ENCODE measurements around the gene HPSE.
"Not testable (repeated sequence)": the region's sequence is repeated elsewhere in the genome, so short reads cannot be mapped to it uniquely, and the experiment has no call there.

HPSE gene

DNA sequence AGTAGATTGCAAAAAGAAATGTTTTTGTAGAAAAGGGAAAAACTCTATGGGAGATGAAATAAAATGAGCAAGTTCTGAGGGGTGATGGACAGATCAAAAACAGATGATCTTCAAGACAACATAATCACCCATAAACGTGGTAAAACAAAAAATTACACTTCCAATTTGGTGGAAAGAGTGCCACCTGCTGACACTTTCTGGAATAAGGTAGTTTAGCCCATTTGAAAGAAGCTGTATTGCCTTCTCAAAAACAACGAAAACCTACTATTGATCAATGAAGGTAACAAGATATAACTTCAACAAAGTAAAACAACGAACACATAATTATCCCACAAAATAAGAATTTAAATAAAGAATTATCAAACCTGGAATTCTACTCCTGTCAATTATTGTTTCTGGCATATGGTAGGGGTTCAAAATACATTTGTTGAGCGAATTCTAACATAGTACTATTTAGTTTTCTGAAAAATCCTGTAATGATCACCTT lies 52.6 kb downstream of the HPSE start:
- TF ChIP-seq ZNF274 (IDR thresholded peaks at IDR 0.05; ENCODE audit: low read depth, low read length) = no peak
- no peak overlapping the region; the same call in 1 of the 2 replicates for H3K4me3 ChIP-seq (ENCODE audit: low read length)

DNA sequence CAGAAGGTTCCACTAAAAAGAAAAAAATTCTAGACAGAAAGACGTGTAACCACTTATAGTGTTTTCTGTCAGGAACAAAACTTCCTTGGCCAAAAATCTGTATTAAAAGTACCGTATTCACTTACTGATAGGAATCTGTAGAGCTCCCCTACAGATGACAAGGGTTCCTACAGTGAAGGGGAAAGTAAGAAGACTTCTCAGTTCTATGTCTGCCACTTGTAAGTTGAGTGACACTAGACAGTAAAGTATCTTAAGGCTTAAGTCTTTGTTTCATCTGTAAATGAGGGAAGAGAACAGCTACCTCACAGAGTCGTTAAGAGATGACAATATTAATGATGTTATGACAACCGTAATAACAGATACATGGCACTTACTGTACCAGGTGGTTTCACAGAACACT lies 53.3 kb downstream of the HPSE start:
- no peak for TF ChIP-seq ZNF274 (IDR thresholded peaks at IDR 0.05; ENCODE audit: low read depth, low read length)
- no peak overlapping the region for H3K4me3 ChIP-seq (ENCODE audit: low read length)

DNA sequence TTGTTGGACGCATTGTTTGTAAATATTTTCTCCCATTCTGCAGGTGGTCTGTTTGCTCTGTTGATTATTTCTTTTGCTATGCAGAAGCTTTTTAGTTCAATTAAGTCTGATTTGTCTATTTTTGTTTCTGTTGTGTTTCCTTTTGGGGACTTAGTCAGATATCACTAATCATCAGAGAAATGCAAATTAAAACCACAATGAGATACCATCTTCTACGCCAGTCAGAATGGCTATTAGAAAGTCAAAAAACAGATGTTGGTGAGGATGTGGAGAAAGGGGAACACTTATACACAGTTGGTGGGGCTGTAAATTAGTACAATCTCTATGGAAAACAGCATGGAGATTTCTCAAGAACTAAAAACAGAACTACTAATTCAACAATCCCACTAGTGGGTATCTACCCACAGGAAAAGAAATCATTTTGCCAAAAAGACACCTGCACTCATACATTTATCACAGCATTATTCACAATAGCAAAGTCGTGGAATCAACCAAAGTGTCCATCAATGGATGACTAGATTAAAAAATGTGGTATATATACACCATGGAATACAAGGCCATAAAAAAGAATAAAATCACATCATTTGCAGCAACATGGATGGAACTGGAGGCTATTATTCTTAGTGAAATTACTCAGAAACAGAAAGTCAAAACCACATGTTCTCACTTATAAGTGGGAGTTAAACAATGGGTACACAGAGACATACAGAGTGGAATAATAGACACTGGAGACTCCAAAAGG lies 58.2 kb downstream of the HPSE start:
- no peak for TF ChIP-seq ZNF274 (IDR thresholded peaks at IDR 0.05; ENCODE audit: low read depth, low read length)
- H3K4me3 ChIP-seq (ENCODE audit: low read length) = no peak overlapping the region

DNA sequence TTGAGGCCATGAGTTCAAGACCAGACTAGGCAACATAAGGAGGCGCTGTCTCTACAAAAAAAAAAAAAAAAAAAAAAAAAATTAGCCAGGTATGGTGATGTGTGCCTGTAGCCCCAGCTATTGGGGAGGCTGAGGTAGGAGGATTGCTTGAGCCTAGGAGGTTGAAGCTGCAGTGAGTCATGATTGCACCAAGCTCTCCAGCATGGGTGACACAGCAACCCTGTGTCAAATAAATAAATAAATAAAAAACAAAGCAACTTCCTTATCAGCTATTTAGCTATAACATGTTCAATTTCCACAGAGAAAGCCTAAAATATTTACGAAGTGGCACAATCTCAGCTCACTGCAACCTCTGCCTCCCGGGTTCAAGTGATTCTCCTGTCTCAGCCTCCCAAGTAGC lies 60.7 kb downstream of the HPSE start:
- not testable (repeated sequence) for H3K4me3 ChIP-seq (ENCODE audit: low read length)

DNA sequence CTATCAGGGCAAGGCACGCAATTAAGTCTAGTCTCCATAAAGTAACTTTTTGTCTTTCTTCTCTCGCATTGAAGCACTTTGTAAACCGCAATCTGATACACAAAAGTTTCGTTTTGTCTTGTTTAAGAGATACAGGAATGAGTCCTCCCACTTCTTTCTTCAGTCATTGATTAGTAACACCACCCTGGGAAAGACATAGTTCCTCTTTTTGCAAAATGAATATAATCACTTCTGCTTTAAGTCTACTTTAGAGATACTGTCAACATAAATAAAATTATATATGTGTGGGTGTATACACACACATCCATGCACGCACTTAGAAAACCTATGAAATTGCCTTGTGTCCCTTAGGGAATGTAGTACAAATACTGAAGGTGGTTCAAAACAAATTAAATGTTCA lies 61.7 kb downstream of the HPSE start:
- H3K4me3 ChIP-seq (ENCODE audit: low read length) = no peak overlapping the region
- TF ChIP-seq ZNF274 (IDR thresholded peaks at IDR 0.05; ENCODE audit: low read depth, low read length) = no peak

DNA sequence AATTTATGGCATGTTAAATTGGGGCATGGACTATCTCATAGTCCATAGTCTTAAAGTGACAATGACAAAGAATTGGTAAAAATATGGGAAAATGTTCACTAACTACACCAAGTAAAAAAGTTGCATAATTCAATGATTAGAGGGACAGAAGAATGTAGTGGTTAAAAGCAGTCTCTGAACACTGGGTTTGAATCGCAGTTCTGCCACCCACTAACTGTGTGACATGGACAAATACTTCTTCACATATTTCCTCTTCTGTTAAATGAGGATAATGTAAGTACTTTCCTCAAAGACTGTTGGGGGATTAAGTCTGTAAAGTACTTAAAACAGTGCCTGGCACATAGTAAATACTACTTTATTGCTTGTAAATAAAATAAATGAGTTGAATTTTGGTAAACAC lies 65.4 kb downstream of the HPSE start:
- H3K4me3 ChIP-seq (ENCODE audit: low read length) = no peak overlapping the region
- no peak for TF ChIP-seq ZNF274 (IDR thresholded peaks at IDR 0.05; ENCODE audit: low read depth, low read length)

DNA sequence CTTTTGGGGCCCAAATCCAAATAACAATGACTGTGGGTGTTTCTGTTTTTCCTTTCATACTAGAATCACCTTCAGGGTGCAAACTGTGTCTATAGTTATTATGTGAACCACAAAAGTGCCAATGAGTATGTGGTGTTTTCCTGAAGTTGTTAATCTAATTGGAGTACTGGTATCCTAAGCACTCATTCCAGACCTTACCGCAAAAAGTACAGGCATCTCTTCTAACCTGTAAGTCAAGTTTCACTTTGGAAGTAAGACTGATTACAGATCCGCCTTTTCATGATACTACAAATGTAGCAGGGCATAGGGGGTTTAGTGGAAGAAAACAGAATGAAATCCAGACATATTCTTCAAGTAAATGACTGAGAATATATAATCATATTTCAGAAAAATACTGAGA lies 66.2 kb downstream of the HPSE start:
- TF ChIP-seq ZNF274 (IDR thresholded peaks at IDR 0.05; ENCODE audit: low read depth, low read length) = no peak
- no peak overlapping the region for H3K4me3 ChIP-seq (ENCODE audit: low read length)

DNA sequence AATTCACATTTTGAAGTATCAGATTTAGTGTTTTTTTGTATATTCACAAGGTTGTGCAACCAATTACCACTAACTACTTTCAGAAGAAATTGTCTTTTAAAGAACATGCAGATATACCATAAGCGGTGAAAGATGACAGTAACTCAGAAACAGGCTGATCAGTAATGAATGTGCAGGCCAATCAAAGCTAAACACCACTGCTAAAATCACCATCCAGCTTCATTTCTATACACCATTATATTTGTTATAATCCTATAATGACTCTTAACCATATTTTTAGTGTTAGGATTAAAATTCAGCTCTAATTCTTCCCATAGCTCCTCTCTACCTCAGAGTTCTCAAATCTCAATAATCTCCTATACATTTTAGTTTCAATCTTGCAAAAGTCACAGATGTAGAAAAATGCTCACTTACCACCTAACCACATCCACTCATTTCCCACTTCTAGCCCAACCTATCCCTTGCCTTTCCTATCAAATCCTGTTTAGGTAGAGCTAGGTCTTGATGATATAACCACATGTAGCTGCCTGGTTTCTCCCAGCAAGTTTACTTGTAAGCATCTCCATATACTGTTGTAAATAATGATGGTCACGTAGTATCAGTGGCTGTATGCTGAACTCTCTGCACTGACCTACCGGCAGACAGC lies 66.7 kb downstream of the HPSE start:
- no peak for TF ChIP-seq ZNF274 (IDR thresholded peaks at IDR 0.05; ENCODE audit: low read depth, low read length)
- H3K4me3 ChIP-seq (ENCODE audit: low read length) = no peak overlapping the region

DNA sequence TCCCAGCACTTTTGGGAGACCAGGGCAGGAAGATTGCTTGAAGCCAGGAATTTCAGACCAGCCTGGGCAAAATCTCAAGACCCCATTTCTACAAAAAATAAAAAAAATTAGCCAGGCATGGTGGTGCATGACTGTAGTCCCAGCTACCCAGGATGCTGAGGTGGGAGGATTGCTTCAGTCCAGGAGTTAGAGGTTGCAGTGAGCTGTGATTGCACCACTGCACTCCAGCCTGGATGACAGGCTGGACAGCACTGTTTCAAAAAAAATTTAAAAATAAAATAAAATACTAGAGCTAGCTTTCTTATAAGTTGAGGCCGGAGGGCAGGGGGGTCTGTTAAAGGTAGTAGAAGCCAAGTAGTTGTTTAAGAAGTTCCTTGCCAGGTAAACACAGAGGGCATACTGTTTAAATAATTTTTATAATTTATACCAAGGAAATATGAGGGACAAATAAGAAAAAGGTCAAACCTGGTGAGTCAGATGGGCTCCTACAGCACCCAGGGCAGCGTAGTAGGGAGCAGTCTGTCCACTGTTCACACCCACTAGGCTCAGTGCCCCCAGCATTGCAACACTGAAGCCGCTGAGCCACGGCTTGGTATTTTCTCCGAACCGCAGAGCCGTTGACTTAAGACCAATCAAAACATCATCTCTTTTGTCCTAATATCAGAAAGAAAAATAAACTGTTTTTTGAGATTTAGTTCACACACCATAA lies 67.4 kb downstream of the HPSE start:
- TF ChIP-seq ZNF274 (IDR thresholded peaks at IDR 0.05; ENCODE audit: low read depth, low read length) = no peak
- no peak overlapping the region for H3K4me3 ChIP-seq (ENCODE audit: low read length)

DNA sequence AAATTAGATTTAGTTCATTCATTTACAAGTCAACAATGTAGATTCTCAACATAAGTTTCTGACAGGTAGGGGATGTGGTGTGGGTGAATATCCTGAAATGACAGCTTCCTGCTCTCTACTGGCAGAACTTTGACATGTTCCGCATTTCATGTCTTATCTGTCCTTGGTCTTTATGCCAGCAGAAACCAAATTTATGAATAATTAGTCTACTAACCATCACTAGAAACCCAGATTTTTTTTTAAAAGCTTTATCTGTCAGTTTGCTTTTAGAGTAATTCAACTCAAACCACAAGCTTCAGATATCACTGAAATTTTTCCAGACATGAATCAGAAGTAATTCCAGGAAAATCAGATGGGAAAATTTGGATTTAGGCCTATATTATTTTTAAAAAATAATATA lies 68.0 kb downstream of the HPSE start:
- H3K4me3 ChIP-seq (ENCODE audit: low read length) = no peak overlapping the region
- TF ChIP-seq ZNF274 (IDR thresholded peaks at IDR 0.05; ENCODE audit: low read depth, low read length) = no peak

DNA sequence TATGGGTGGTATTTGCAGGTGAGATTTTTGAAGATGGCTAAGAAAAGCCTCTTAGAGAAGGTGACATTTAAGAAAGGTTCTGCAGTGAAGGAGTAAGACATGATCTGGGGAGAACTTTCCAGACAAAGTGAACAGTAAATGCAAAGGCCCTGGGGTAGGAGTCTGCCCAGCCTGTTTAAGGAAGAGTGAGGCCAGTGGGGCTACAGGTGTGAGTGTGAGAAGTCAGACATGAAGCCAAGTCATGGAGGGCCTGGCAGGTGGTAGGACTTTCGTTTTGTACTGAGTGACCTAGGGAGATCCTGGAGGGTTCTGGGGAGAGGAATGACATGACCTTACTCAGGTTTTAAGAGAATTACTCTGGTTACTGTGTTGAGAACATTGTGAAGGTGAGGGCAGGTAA lies 71.5 kb downstream of the HPSE start:
- no peak overlapping the region for H3K4me3 ChIP-seq (ENCODE audit: low read length)
- TF ChIP-seq ZNF274 (IDR thresholded peaks at IDR 0.05; ENCODE audit: low read depth, low read length) = no peak

DNA sequence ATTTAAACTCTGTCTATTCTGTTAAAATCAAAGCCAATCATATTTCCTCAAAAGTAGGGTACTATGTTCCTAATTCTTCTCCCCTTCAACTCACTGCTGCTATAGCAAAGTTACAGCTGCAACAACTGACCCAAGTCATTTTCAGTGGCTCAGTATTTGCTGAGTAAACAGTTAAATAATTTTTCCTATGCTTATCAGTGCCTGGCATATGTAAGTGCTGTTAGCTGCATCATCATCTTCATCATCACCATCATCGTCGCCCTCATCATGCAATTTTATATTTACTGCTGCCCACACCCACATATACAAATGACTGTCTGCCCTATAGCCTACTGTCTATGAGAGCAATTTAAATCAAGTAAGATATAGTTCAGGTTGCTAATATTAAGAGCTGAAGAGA lies 72.0 kb downstream of the HPSE start:
- no peak overlapping the region for H3K4me3 ChIP-seq (ENCODE audit: low read length)
- no peak for TF ChIP-seq ZNF274 (IDR thresholded peaks at IDR 0.05; ENCODE audit: low read depth, low read length)

DNA sequence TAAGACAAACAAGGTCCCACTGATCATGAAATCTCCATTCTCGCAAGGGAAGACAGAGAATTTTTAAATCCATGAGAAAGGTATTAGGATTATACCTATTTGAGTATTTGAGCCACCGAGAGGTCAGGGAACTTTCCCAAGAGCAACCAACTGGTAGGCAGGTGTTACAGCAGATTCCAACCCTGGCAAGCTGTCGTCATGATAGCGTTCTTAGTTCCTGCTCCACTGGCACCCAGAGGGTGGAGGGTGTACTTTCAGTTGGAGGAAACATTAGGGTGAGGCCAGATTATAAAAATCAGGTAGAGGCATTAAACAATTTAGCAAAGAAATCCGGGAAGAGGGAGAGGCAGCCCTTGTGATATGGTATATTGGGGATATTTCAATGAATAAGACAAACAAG lies 73.3 kb downstream of the HPSE start:
- no peak for TF ChIP-seq ZNF274 (IDR thresholded peaks at IDR 0.05; ENCODE audit: low read depth, low read length)

DNA sequence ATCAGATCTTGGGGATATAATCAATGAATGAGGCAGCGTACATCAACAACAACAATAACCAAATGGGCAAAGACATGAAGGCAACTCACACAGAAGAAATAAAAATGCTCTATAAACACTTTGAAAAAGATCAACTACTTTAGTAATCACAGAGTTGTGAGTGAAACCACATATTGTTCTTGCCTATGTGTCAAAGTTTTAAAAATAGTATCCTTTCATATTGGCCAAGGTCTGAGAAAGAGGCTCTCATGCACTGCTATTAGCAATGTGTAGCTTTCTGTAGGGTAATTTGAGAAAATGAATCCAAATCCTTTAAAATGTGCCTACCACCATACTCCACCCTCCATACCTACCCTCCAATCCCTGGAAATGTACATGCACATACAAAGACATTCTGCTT lies 75.1 kb downstream of the HPSE start:
- no peak overlapping the region for H3K4me3 ChIP-seq (ENCODE audit: low read length)
- no peak for TF ChIP-seq ZNF274 (IDR thresholded peaks at IDR 0.05; ENCODE audit: low read depth, low read length)

More for the DNA sequence above, 73.3 kb downstream of the HPSE start:
- no peak overlapping the region for H3K4me3 ChIP-seq (ENCODE audit: low read length)

DNA sequence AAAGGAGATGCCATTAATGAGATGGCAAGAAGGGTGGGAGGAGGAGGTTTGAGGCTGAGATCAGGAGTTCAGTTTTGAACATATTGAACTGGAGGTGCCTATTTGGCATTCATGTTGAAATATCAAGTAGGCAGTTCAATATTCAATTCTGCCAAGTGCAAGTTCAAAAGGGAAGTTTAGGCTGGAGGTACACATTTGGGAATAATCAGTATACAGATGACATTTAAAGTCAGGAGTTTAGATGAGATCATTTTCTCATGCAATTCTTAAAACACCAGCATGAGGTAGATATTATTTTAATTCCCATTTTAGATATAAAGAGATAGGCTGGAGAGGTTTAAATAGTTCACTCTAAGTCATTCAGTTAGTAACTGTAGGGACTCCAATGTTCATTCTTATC lies 76.2 kb downstream of the HPSE start:
- TF ChIP-seq ZNF274 (IDR thresholded peaks at IDR 0.05; ENCODE audit: low read depth, low read length) = no peak
- H3K4me3 ChIP-seq (ENCODE audit: low read length) = no peak overlapping the region
